IMR-90 (cell line): ENCODE measurements around the gene DCUN1D5. TPM values are rescaled to one million over a fixed set of nuclear protein-coding genes. Genes with fewer than 3 reads are reported as not detected.
A peak's percentile ranks its signal among the peaks of the same experiment; 100 is the strongest.

Source experiments
- ATAC-seq: fragments of 200-7000 bp; cut with Tn5 transposase; 2 replicates; pipeline ENCODE4 v1.9.1; 2020; ENCODE audit warnings: low read depth, mild to moderate bottlenecking, moderate library complexity
- BruUV-seq: library from RNA; stranded (reverse); fragments of 400-500 nt; replicated peaks from 2 replicates; lab custom pipeline; 2021; lab: Mats Ljungman, UMichigan
- CTCF ChIA-PET: fragments of 300-600 bp; formaldehyde crosslinking; extraction: SDS; loops from one replicate; lab custom pipeline; 2021; ENCODE audit warnings: antibody characterized with exemption; lab: Yijun Ruan, JAX
- POLR2A ChIA-PET: fragments of 300-600 bp; sonication (Branson Sonifier 250); formaldehyde crosslinking; loops from one replicate; lab custom pipeline; 2022; ENCODE audit warnings: antibody characterized with exemption; ENCODE audit not compliant: unreplicated experiment; lab: Charles Lee
- DNase-seq: peaks from one replicate; pipeline ENCODE4 v3.0.0; 2013
- H2AFZ ChIP-seq: replicated peaks from 2 replicates; pipeline ENCODE3; 2013; ENCODE audit warnings: low read length, mild to moderate bottlenecking; ENCODE audit not compliant: poor library complexity
- H2AK5ac ChIP-seq: 2 replicates; pipeline ENCODE4 v1.6.1; 2013; ENCODE audit warnings: low read depth, low read length, inconsistent platforms
- H2AK9ac ChIP-seq: replicated peaks from 2 replicates; pipeline ENCODE3; 2013; ENCODE audit warnings: mild to moderate bottlenecking, low read depth, low read length, moderate library complexity; ENCODE audit not compliant: poor library complexity
- H2BK120ac ChIP-seq: 2 replicates; pipeline ENCODE4 v1.6.1; 2013; ENCODE audit warnings: low read depth, low read length, inconsistent platforms
- H2BK15ac ChIP-seq: 3 replicates; pipeline ENCODE4 v1.6.1; 2013; ENCODE audit warnings: low read depth, low read length, inconsistent platforms
- H2BK20ac ChIP-seq: 2 replicates; pipeline ENCODE4 v1.6.1; 2013; ENCODE audit warnings: low read depth, mild to moderate bottlenecking, inconsistent platforms, low read length, moderate library complexity
- H2BK5ac ChIP-seq: 2 replicates; pipeline ENCODE4 v1.6.1; 2013; ENCODE audit warnings: mild to moderate bottlenecking, low read depth, low read length, inconsistent platforms; ENCODE audit not compliant: poor library complexity, severe bottlenecking
- H3K14ac ChIP-seq: replicated peaks from 2 replicates; pipeline ENCODE4 v1.6.1; 2013; ENCODE audit warnings: low read depth, low read length, inconsistent platforms
- H3K18ac ChIP-seq: 2 replicates; pipeline ENCODE4 v1.6.1; 2013; ENCODE audit warnings: low read depth, low read length, control low read depth
- H3K23ac ChIP-seq: 2 replicates; pipeline ENCODE4 v1.6.1; 2013; ENCODE audit warnings: low read depth, low read length, inconsistent platforms
- H3K27ac ChIP-seq: 2 replicates; pipeline ENCODE4 v1.5.1; 2013; ENCODE audit warnings: mild to moderate bottlenecking, control low read depth, low read length; ENCODE audit not compliant: insufficient read depth
- H3K27me3 ChIP-seq: 2 replicates; pipeline ENCODE4 v1.6.1; 2013; ENCODE audit warnings: low read length; ENCODE audit not compliant: control insufficient read depth, insufficient read depth
- H3K36me3 ChIP-seq: 2 replicates; pipeline ENCODE4 v1.6.1; 2013; ENCODE audit warnings: low read length, mixed read lengths; ENCODE audit not compliant: control insufficient read depth, insufficient read depth
- H3K4ac ChIP-seq: 2 replicates; pipeline ENCODE4 v1.6.1; 2013; ENCODE audit warnings: low read depth, low read length, inconsistent platforms
- H3K4me1 ChIP-seq: 2 replicates; pipeline ENCODE4 v1.6.1; 2013; ENCODE audit warnings: low read length, mixed read lengths; ENCODE audit not compliant: control insufficient read depth, insufficient read depth
- H3K4me2 ChIP-seq: 2 replicates; pipeline ENCODE4 v1.6.1; 2013; ENCODE audit warnings: low read depth, mild to moderate bottlenecking, control low read depth, low read length, moderate library complexity
- H3K4me3 ChIP-seq: 2 replicates; pipeline ENCODE4 v1.5.1; 2013; ENCODE audit warnings: low read depth, mild to moderate bottlenecking, control low read depth, low read length, moderate library complexity; ENCODE audit not compliant: insufficient read depth
- H3K56ac ChIP-seq: 2 replicates; pipeline ENCODE4 v1.6.1; 2013; ENCODE audit warnings: low read length, inconsistent platforms; ENCODE audit not compliant: insufficient read depth; ENCODE audit errors: extremely low read depth
- H3K79me1 ChIP-seq, 2 experiments: 2 replicates each; pipeline ENCODE4 v1.6.1; 2013; ENCODE audit warnings: low read length in 2 of 2, inconsistent platforms in 1 of 2, low read depth in 1 of 2
- H3K9ac ChIP-seq: 2 replicates; pipeline ENCODE4 v1.6.1; 2013; ENCODE audit warnings: low read depth, low read length, control low read depth
- H3K9me1 ChIP-seq: 2 replicates; pipeline ENCODE4 v1.6.1; 2013; ENCODE audit warnings: low read length, inconsistent platforms; ENCODE audit not compliant: insufficient read depth
- H3K9me3 ChIP-seq: 2 replicates; pipeline ENCODE4 v1.6.1; 2013; ENCODE audit warnings: low read length; ENCODE audit not compliant: control insufficient read depth, insufficient read depth
- H4K20me1 ChIP-seq: 2 replicates; pipeline ENCODE4 v1.6.1; 2013; ENCODE audit warnings: low read length, inconsistent platforms; ENCODE audit not compliant: insufficient read depth
- H4K5ac ChIP-seq: 2 replicates; pipeline ENCODE4 v1.6.1; 2013; ENCODE audit warnings: mild to moderate bottlenecking, low read depth, low read length, control low read depth
- H4K8ac ChIP-seq, 2 experiments: 2 replicates each; pipeline ENCODE4 v1.6.1; 2013; ENCODE audit warnings: low read depth in 2 of 2, low read length in 2 of 2, control low read depth in 1 of 2, inconsistent platforms in 1 of 2
- H4K91ac ChIP-seq: 2 replicates; pipeline ENCODE4 v1.6.1; 2013; ENCODE audit warnings: low read depth, low read length, inconsistent platforms; ENCODE audit not compliant: insufficient read depth
- BHLHE40 ChIP-seq: fragments of 150-350 bp; IDR thresholded peaks from 2 replicates; pipeline ENCODE4 v1.6.1; 2016; ENCODE audit warnings: mild to moderate bottlenecking, low read depth, low read length
- CEBPB ChIP-seq: IDR thresholded peaks from 2 replicates; pipeline ENCODE4 v1.6.1; 2012; ENCODE audit warnings: low read depth, low read length, improper control_type of control experiment
- CHD1 ChIP-seq: IDR thresholded peaks from 2 replicates; pipeline ENCODE4 v1.6.1; 2012; ENCODE audit warnings: low read depth, low read length, improper control_type of control experiment
- CTCF ChIP-seq: conservative IDR thresholded peaks from 2 replicates; pipeline ENCODE4 v1.5.1; 2012; ENCODE audit warnings: mild to moderate bottlenecking, low read depth, low read length, improper control_type of control experiment
- ELK1 ChIP-seq: fragments of 150-350 bp; IDR thresholded peaks from 2 replicates; pipeline ENCODE4 v1.6.1; 2016; ENCODE audit warnings: low read depth, mild to moderate bottlenecking, low read length, moderate library complexity, borderline replicate concordance
- FOS ChIP-seq: fragments of 150-350 bp; IDR thresholded peaks from 2 replicates; pipeline ENCODE4 v1.6.1; 2016; ENCODE audit warnings: low read depth, low read length
- MAFK ChIP-seq: IDR thresholded peaks from 2 replicates; pipeline ENCODE4 v1.6.1; 2012; ENCODE audit warnings: low read depth, low read length, improper control_type of control experiment
- MAZ ChIP-seq: IDR thresholded peaks from 2 replicates; pipeline ENCODE4 v1.6.1; 2012; ENCODE audit warnings: low read depth, mild to moderate bottlenecking, low read length, improper control_type of control experiment, moderate library complexity, borderline replicate concordance
- MXI1 ChIP-seq: IDR thresholded peaks from 2 replicates; pipeline ENCODE4 v1.6.1; 2012; ENCODE audit warnings: low read depth, mild to moderate bottlenecking, low read length, moderate library complexity, borderline replicate concordance
- NFE2L2 ChIP-seq: fragments of 150-350 bp; IDR thresholded peaks from 2 replicates; pipeline ENCODE4 v1.6.1; 2016; ENCODE audit warnings: low read depth, mild to moderate bottlenecking, low read length
- POLR2A ChIP-seq: IDR thresholded peaks from 2 replicates; pipeline ENCODE4 v1.6.1; 2012; ENCODE audit warnings: mild to moderate bottlenecking, low read depth, low read length
- RAD21 ChIP-seq: IDR thresholded peaks from 2 replicates; pipeline ENCODE4 v1.6.1; 2012; ENCODE audit warnings: low read length, improper control_type of control experiment
- RCOR1 ChIP-seq: IDR thresholded peaks from 2 replicates; pipeline ENCODE4 v1.6.1; 2012; ENCODE audit warnings: mild to moderate bottlenecking, low read length, improper control_type of control experiment; ENCODE audit not compliant: insufficient replicate concordance
- RFX5 ChIP-seq: IDR thresholded peaks from 2 replicates; pipeline ENCODE4 v1.8.0; 2012; ENCODE audit warnings: low read depth, mild to moderate bottlenecking, low read length, moderate library complexity
- SMC3 ChIP-seq: fragments of 150-350 bp; IDR thresholded peaks from 2 replicates; pipeline ENCODE4 v1.6.1; 2016; ENCODE audit warnings: low read depth, mild to moderate bottlenecking, antibody characterized with exemption, low read length, moderate library complexity
- USF2 ChIP-seq: fragments of 150-350 bp; IDR thresholded peaks from 2 replicates; pipeline ENCODE4 v1.6.1; 2017; ENCODE audit warnings: mild to moderate bottlenecking, antibody characterized with exemption, low read length, low read depth
- dilution Hi-C: fragments of 300-500 bp; cut with HindIII; formaldehyde crosslinking; loops from one replicate; pipeline ENCODE4 v1.14.3; 2018; ENCODE audit warnings: low sequenced_read_pairs; ENCODE audit not compliant: unreplicated experiment
- in situ Hi-C: fragments of 300-500 bp; cut with MboI; formaldehyde crosslinking; loops from 3 replicates; pipeline ENCODE4 v1.14.3; 2019; ENCODE audit warnings: low sequenced_read_pairs, inconsistent platforms, mixed read lengths
- intact Hi-C: fragments of 100-400 bp; cut with micrococcal nuclease; formaldehyde crosslinking; loops from 2 replicates; pipeline ENCODE4 v1.10.0; 2022
- polyA plus RNA-seq, 3 experiments: library from polyadenylated mRNA; depleted of rRNA; stranded (reverse); fragments of >200 nt; gene quantifications; 2 replicates each; pipeline ENCODE4 v1.2.3, GENCODE V29; 2012; ENCODE audit warnings: low replicate concordance in 1 of 3
- total RNA-seq: library from RNA; depleted of rRNA; stranded (reverse); fragments of >200 nt; gene quantifications from 2 replicates; pipeline ENCODE4 v1.2.3, GENCODE V29; 2012

DCUN1D5 gene
- total and polyA plus RNA-seq, 2 of the 4 experiments (the other 2 are of a cell fraction), result 47.8 to 58.3 TPM

GRCh38 chr11:103050351-103050750 lies 41.6 kb downstream of the DCUN1D5 start:
- BruUV-seq, result no TSS peak

More at GRCh38 chr11:103050351-103050750, 41.6 kb downstream of the DCUN1D5 start:
- Histone ChIP-seq H3K27me3 (no peaks in the 10 kb centered on the region), H4K5ac (no peak overlapping the region), H3K79me1 (no peaks in the 10 kb centered on the region), H3K4me2 (no peak overlapping the region), H2AFZ (no peak overlapping the region), H2AK5ac (no peak overlapping the region), H3K9me1 (no peaks in the 10 kb centered on the region), H2BK120ac (no peak overlapping the region), H2BK15ac (no peak overlapping the region), H2BK5ac (no peak overlapping the region), H3K56ac (no peak overlapping the region), H3K18ac (no peak overlapping the region), H4K8ac (no peak overlapping the region), H3K9me3 (no peaks in the 10 kb centered on the region), H3K4me3 (no peak overlapping the region), H2AK9ac (no peak overlapping the region), H3K23ac (no peak overlapping the region), H3K27ac (no peak overlapping the region), H3K4ac (no peak overlapping the region), H3K36me3 (no peaks in the 10 kb centered on the region), H4K20me1 (peaks cover 2% of the 10 kb centered on the region; the same call in 1 of the 2 replicates), H3K4me1 (no peaks in the 10 kb centered on the region), H2BK20ac (no peak overlapping the region), H4K91ac (no peak overlapping the region), H3K9ac (no peak overlapping the region), H3K14ac (no peak overlapping the region)
- POLR2A ChIA-PET, result no interaction called here
- dilution Hi-C loops (no loop called here), in situ Hi-C loops (loop anchor here (5.0 to 10.0 kb wide), 2 partner anchors 133 to 236 kb away; no protein-coding TSS in a partner anchor), intact Hi-C loops (loop anchor here (10.0 kb wide), 1 partner anchor 106 kb away; no protein-coding TSS in a partner anchor)
- no peak for TF ChIP-seq RCOR1
- no peak for TF ChIP-seq MAZ
- no peak for TF ChIP-seq CHD1
- no peak for TF ChIP-seq RFX5
- no peak for TF ChIP-seq NFE2L2
- no peak for TF ChIP-seq ELK1
- no peak for TF ChIP-seq POLR2A
- TF ChIP-seq CTCF, result no peak
- no peak for TF ChIP-seq MXI1
- TF ChIP-seq SMC3, result no peak
- no peak for TF ChIP-seq CEBPB
- no peak for TF ChIP-seq BHLHE40
- no peak for TF ChIP-seq MAFK
- no peak for TF ChIP-seq FOS
- TF ChIP-seq RAD21, result no peak
- TF ChIP-seq USF2, result no peak
- CTCF ChIA-PET, result no interaction called here
- peak; percentile 8 for DNase-seq
- ATAC-seq, result peak; percentile 40
